ENCODE measurements around the gene DAP3. TPM values are rescaled to one million over a fixed set of nuclear protein-coding genes. Genes with fewer than 3 reads are reported as not detected.
"Not testable (repeated sequence)": the region's sequence is repeated elsewhere in the genome, so short reads cannot be mapped to it uniquely, and the experiment has no call there.

Gene DAP3
- total RNA-seq, 1 experiment from 2014 or later: 160 TPM

GRCh38 chr1:155717041-155717440 is 28.1 kb downstream of the DAP3 start:
- DNase-seq (ENCODE audit: low spot score): no peak

- DNase-seq (ENCODE audit: low spot score): not testable (repeated sequence)
Measured at GRCh38 chr1:155718524-155719115, 29.7 kb downstream of the DAP3 start.

- no peak for DNase-seq (ENCODE audit: low spot score)
Measured at GRCh38 chr1:155719703-155720102, 30.8 kb downstream of the DAP3 start.

GRCh38 chr1:155725142-155725541 is 36.3 kb downstream of the DAP3 start:
- no peak for DNase-seq (ENCODE audit: low spot score)

GRCh38 chr1:155729031-155729898 is 40.4 kb downstream of the DAP3 start:
- DNase-seq (ENCODE audit: low spot score): peak; percentile 83

GRCh38 chr1:155740995-155741394 is 52.1 kb downstream of the DAP3 start:
- no peak for DNase-seq (ENCODE audit: low spot score)

GRCh38 chr1:155741908-155742307 is 53.0 kb downstream of the DAP3 start:
- DNase-seq (ENCODE audit: low spot score): no peak

GRCh38 chr1:155744711-155745283 is 55.9 kb downstream of the DAP3 start:
- no peak for DNase-seq (ENCODE audit: low spot score)

- peak; percentile 100 for DNase-seq (ENCODE audit: low spot score)
Measured at GRCh38 chr1:155745284-155746228, 56.7 kb downstream of the DAP3 start.

GRCh38 chr1:155747586-155747985 is 58.7 kb downstream of the DAP3 start:
- not testable (repeated sequence) for DNase-seq (ENCODE audit: low spot score)

- not testable (repeated sequence) for DNase-seq (ENCODE audit: low spot score)
Measured at GRCh38 chr1:155748141-155748540, 59.2 kb downstream of the DAP3 start.

GRCh38 chr1:155759017-155759416 is 70.1 kb downstream of the DAP3 start:
- DNase-seq (ENCODE audit: low spot score): not testable (repeated sequence)

GRCh38 chr1:155759966-155760630 is 71.2 kb downstream of the DAP3 start:
- no peak for DNase-seq (ENCODE audit: low spot score)

- no peak for DNase-seq (ENCODE audit: low spot score)
Measured at GRCh38 chr1:155760751-155761475, 72.0 kb downstream of the DAP3 start.

GRCh38 chr1:155761736-155762405 is 73.0 kb downstream of the DAP3 start:
- DNase-seq (ENCODE audit: low spot score): no peak

GRCh38 chr1:155763090-155763815 is 74.4 kb downstream of the DAP3 start:
- peak; percentile 97 for DNase-seq (ENCODE audit: low spot score)

- DNase-seq (ENCODE audit: low spot score): not testable (repeated sequence)
Measured at GRCh38 chr1:155763989-155764388, 75.1 kb downstream of the DAP3 start.

GRCh38 chr1:155767399-155767989 is 78.6 kb downstream of the DAP3 start:
- DNase-seq (ENCODE audit: low spot score): not testable (repeated sequence)

- no peak for DNase-seq (ENCODE audit: low spot score)
Measured at GRCh38 chr1:155769257-155769656, 80.4 kb downstream of the DAP3 start.

All from A172 (cell line).